Smooth muscle cell (in vitro differentiated cells): ENCODE measurements around the gene MX2. TPM values are rescaled to one million over a fixed set of nuclear protein-coding genes. Genes with fewer than 3 reads are reported as not detected.

Experiments used
- DNase-seq: peaks from one replicate; lab custom pipeline; 2025; ENCODE audit not compliant: unreplicated experiment; lab: John Stamatoyannopoulos, UW
- H2AFZ ChIP-seq: fragments of 200-600 bp; sonication (generic); 2 replicates; pipeline ENCODE4 v1.6.0; 2016; ENCODE audit warnings: antibody characterized with exemption, low read depth, mild to moderate bottlenecking
- H3F3A ChIP-seq: fragments of 200-600 bp; sonication (generic); 2 replicates; pipeline ENCODE4 v1.6.0; 2017; ENCODE audit warnings: antibody characterized with exemption, low read depth
- H3K27ac ChIP-seq: fragments of 200-600 bp; sonication (generic); 2 replicates; pipeline ENCODE4 v1.5.1; 2016; ENCODE audit warnings: low read depth, mild to moderate bottlenecking
- H3K27me3 ChIP-seq: fragments of 200-600 bp; sonication (generic); 2 replicates; pipeline ENCODE4 v1.6.1; 2016; ENCODE audit warnings: low read depth, mild to moderate bottlenecking
- H3K36me3 ChIP-seq: fragments of 200-600 bp; sonication (generic); 2 replicates; pipeline ENCODE4 v1.5.1; 2016; ENCODE audit warnings: low read depth
- H3K4me1 ChIP-seq: fragments of 200-600 bp; sonication (generic); 2 replicates; pipeline ENCODE4 v1.5.1; 2016; ENCODE audit warnings: low read depth
- H3K4me2 ChIP-seq: fragments of 200-600 bp; sonication (generic); 2 replicates; pipeline ENCODE4 v1.6.0; 2016; ENCODE audit warnings: mild to moderate bottlenecking
- H3K4me3 ChIP-seq: fragments of 200-600 bp; sonication (generic); 2 replicates; pipeline ENCODE4 v1.5.1; 2016; ENCODE audit warnings: mild to moderate bottlenecking
- H3K79me2 ChIP-seq: fragments of 200-600 bp; sonication (generic); 2 replicates; pipeline ENCODE4 v1.6.0; 2016; ENCODE audit warnings: low read depth, mild to moderate bottlenecking
- H3K9ac ChIP-seq: fragments of 200-600 bp; sonication (generic); 2 replicates; pipeline ENCODE4 v1.6.0; 2016; ENCODE audit warnings: low read depth
- H3K9me3 ChIP-seq: fragments of 200-600 bp; sonication (generic); replicated peaks from 2 replicates; pipeline ENCODE4 v1.5.1; 2016; ENCODE audit warnings: low read depth
- H4K20me1 ChIP-seq: fragments of 200-600 bp; sonication (generic); 2 replicates; pipeline ENCODE4 v1.6.0; 2016; ENCODE audit warnings: low read depth
- CTCF ChIP-seq: fragments of 200-600 bp; sonication (generic); IDR thresholded peaks from 2 replicates; pipeline ENCODE4 v1.5.1; 2017; ENCODE audit warnings: borderline replicate concordance, mild to moderate bottlenecking, antibody characterized with exemption; ENCODE audit not compliant: insufficient read depth, poor library complexity, severe bottlenecking
- WGBS: methylation state at CpG from one replicate; pipeline ENCODE4 v1.1.7; 2016; ENCODE audit warnings: low lambda C conversion rate; 5-methylcytosine and 5-hydroxymethylcytosine counted together
- polyA plus RNA-seq: library from polyadenylated mRNA; unstranded; fragments of >200 nt; fragmentation: Nextera tagmentation; extraction: Ambion mirVana; gene quantifications from 2 replicates; pipeline ENCODE4 v1.2.1, GENCODE V29; 2016
- total RNA-seq: library from RNA; depleted of rRNA; stranded (reverse); fragments of >200 nt; gene quantifications from 2 replicates; pipeline ENCODE4 v1.2.3, GENCODE V29; 2014

The MX2 gene
- total and polyA plus RNA-seq, 2 experiments from 2014 or later = 2.5 to 3.1 TPM

DNA sequence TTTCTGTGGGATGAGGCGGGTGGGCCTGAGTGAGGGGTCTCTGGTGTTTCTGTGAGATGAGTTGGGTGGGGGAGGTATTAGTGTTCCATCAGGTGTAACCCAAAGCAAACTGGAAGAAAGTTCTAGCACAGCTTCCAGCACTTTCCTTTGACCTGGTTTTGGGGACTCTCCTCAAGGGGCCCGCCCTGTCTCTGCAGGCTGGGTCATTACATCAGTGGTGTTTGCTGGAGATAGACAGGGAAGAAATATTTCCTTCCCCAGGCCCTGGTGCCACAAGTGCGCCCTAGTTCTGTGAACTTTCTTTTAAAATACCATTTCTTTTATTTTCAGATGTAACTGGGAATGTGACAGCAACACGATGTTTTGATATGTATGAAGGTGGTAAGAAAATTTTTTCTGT lies 16.5 kb upstream of the MX2 start:
- Histone ChIP-seq H3F3A (no peaks in the 10 kb centered on the region), H3K79me2 (no peaks in the 10 kb centered on the region), H3K9ac (no peak overlapping the region), H3K27me3 (no peaks in the 10 kb centered on the region), H3K36me3 (no peaks in the 10 kb centered on the region), H3K9me3 (no peaks in the 10 kb centered on the region), H2AFZ (no peak overlapping the region), H3K4me1 (no peaks in the 10 kb centered on the region), H4K20me1 (no peaks in the 10 kb centered on the region), H3K4me2 (no peak overlapping the region), H3K27ac (no peak overlapping the region), H3K4me3 (no peak overlapping the region)
- WGBS = 94% methylated on average over 3 of the region's 4 CpGs
- no peak for TF ChIP-seq CTCF
- no peak for DNase-seq

DNA sequence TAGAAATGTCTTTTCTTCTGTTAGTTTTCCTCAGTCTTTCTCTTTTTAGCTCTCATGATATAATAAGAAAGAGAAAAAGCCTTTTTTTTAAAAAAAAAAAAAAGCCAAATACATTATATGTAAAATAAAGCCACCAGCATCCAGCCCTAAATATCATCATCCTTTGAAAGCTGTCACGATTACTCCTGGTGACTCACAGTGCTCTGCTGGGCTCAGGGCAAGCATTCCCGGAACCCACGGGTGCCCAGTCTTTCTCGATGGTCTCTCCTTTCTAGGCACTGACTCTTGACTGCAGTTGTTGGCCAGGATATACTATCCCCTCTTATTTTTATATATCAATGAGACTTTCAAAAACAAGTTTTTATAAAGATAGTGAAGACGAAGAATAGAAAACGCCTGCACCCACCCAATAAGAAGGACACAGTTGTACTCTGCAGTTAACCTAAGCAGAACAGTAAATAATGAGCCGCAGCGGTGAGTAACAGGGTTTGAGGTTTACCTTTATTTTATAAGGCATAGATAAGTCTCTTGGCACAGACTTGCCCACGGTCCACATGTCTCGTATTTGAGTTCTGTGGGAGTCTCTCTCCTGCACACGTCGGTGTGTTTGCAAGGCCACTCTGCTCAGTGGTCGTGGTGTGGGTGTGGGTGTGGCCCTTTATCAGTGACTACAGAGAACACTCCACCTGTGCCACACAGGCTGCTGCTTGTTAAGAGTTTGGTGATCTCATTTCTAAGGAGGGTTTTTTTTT lies 15.7 kb upstream of the MX2 start:
- Histone ChIP-seq H3K4me1 (no peaks in the 10 kb centered on the region), H3K79me2 (no peaks in the 10 kb centered on the region), H4K20me1 (no peaks in the 10 kb centered on the region), H3K4me3 (no peak overlapping the region), H2AFZ (no peak overlapping the region), H3K9me3 (no peaks in the 10 kb centered on the region), H3F3A (no peaks in the 10 kb centered on the region), H3K27ac (no peak overlapping the region), H3K27me3 (no peaks in the 10 kb centered on the region), H3K9ac (no peak overlapping the region), H3K4me2 (no peak overlapping the region), H3K36me3 (no peaks in the 10 kb centered on the region)
- WGBS = 60% methylated on average over 13 of the region's 13 CpGs
- no peak for DNase-seq
- TF ChIP-seq CTCF = no peak

DNA sequence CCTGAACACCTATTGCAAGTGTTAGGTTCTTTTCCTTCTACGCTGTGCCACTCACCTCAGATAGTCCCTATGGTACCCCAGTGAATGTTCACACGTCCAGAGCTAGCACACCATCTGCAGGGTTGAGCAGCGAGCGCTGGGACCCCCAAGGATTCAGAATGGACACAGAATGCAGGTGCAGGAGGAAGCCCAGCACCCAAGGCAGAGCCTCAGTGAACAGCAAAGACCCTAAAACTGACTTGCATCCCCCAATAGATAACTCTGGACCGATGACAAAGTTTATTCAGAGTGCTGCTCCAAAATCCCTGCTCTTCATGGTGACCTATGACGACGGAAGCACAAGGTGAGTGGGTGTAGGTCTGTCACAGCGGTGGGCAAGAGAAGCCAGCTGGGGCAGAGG lies 15.1 kb upstream of the MX2 start:
- H2AFZ ChIP-seq = no peak overlapping the region
- H3K27me3 ChIP-seq = no peaks in the 10 kb centered on the region
- no peaks in the 10 kb centered on the region for H3F3A ChIP-seq
- no peak overlapping the region for H3K27ac ChIP-seq
- no peak overlapping the region for H3K4me2 ChIP-seq
- H3K9me3 ChIP-seq = no peaks in the 10 kb centered on the region
- H3K79me2 ChIP-seq = no peaks in the 10 kb centered on the region
- no peak overlapping the region for H3K4me3 ChIP-seq
- no peaks in the 10 kb centered on the region for H3K4me1 ChIP-seq
- no peaks in the 10 kb centered on the region for H4K20me1 ChIP-seq
- no peak for DNase-seq
- H3K9ac ChIP-seq = no peak overlapping the region
- H3K36me3 ChIP-seq = no peaks in the 10 kb centered on the region
- WGBS = 85% methylated on average over 8 of the region's 8 CpGs
- TF ChIP-seq CTCF = no peak

GRCh38 chr21:41348434-41348833 lies 13.4 kb upstream of the MX2 start:
- Histone ChIP-seq H3K4me3 (no peak overlapping the region), H3K36me3 (no peaks in the 10 kb centered on the region), H3F3A (no peaks in the 10 kb centered on the region), H3K4me2 (no peak overlapping the region), H3K9me3 (no peaks in the 10 kb centered on the region), H2AFZ (no peak overlapping the region), H3K27me3 (no peaks in the 10 kb centered on the region), H3K79me2 (no peaks in the 10 kb centered on the region), H4K20me1 (no peaks in the 10 kb centered on the region), H3K27ac (no peak overlapping the region), H3K9ac (no peak overlapping the region), H3K4me1 (no peaks in the 10 kb centered on the region)
- WGBS = 83% methylated on average over 6 of the region's 6 CpGs
- DNase-seq = no peak
- TF ChIP-seq CTCF = no peak
